ENCODE measurements around the gene CLIP3. TPM values are rescaled to one million over a fixed set of nuclear protein-coding genes. Genes with fewer than 3 reads are reported as not detected.

Gene CLIP3
- total and polyA plus RNA-seq, 4 donors = 0.59 to 1.5 (median 0.80) TPM

- no peak for DNase-seq (ENCODE audit: low spot score)
- 53% methylated on average over 6 of the region's 6 CpGs for WGBS
- Histone ChIP-seq H3K4me3 (ENCODE audit: low read depth in 1 of 3, low read length in 3 of 3) (peak overlapping the region in 1 of 3 donors; percentile 27), H3K27me3 (ENCODE audit: control insufficient read depth in 4 of 4, insufficient read depth in 4 of 4, low read length in 3 of 4) (no peaks in the 10 kb centered on the region), H3K9me3 (ENCODE audit: control insufficient read depth in 4 of 4, low read length in 3 of 4) (no peaks in the 10 kb centered on the region), H3K27ac (ENCODE audit: low read depth in 1 of 2, low read length in 2 of 2) (no peak overlapping the region), H3K4me1 (ENCODE audit: control insufficient read depth in 4 of 4, insufficient read depth in 4 of 4, low read length in 3 of 4) (peaks cover 0 to 8% (median 1%) of the 10 kb centered on the region in 4 donors), H3K9ac (ENCODE audit: low read depth in 1 of 2, low read length in 2 of 2) (no peak overlapping the region), H3K36me3 (ENCODE audit: control insufficient read depth in 4 of 4, insufficient read depth in 3 of 4, low read depth in 1 of 4, low read length in 3 of 4) (peaks cover 0 to 4% (median 1%) of the 10 kb centered on the region in 4 donors)
- no peak for TF ChIP-seq RAD21 (IDR thresholded peaks at IDR 0.05)
- TF ChIP-seq RXRA (IDR thresholded peaks at IDR 0.05) = no peak
- TF ChIP-seq, protein P1, sequence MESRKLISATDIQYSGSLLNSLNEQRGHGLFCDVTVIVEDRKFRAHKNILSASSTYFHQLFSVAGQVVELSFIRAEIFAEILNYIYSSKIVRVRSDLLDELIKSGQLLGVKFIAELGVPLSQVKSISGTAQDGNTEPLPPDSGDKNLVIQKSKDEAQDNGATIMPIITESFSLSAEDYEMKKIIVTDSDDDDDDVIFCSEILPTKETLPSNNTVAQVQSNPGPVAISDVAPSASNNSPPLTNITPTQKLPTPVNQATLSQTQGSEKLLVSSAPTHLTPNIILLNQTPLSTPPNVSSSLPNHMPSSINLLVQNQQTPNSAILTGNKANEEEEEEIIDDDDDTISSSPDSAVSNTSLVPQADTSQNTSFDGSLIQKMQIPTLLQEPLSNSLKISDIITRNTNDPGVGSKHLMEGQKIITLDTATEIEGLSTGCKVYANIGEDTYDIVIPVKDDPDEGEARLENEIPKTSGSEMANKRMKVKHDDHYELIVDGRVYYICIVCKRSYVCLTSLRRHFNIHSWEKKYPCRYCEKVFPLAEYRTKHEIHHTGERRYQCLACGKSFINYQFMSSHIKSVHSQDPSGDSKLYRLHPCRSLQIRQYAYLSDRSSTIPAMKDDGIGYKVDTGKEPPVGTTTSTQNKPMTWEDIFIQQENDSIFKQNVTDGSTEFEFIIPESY (IDR thresholded peaks at IDR 0.05) = no peak
- TF ChIP-seq FOXA2 (IDR thresholded peaks at IDR 0.05) = no peak
- no peak for TF ChIP-seq HNF4G (IDR thresholded peaks at IDR 0.05)
Measured at GRCh38 chr19:36031308-36031707, 1.4 kb downstream of the CLIP3 start.

- TF ChIP-seq NR2F2 (IDR thresholded peaks at IDR 0.05) (no peak), ATF3 (IDR thresholded peaks at IDR 0.05) (no peak), SP1 (IDR thresholded peaks at IDR 0.05) (no peak), HNF4A (conservative IDR thresholded peaks at IDR 0.05) (no peak), FOXA1 (IDR thresholded peaks at IDR 0.05) (no peak), YY1 (IDR thresholded peaks at IDR 0.05) (no peak), HNF4G (IDR thresholded peaks at IDR 0.05) (no peak), FOXA2 (IDR thresholded peaks at IDR 0.05) (no peak), GABPA (IDR thresholded peaks at IDR 0.05 in 1 of 2, conservative IDR thresholded peaks at IDR 0.05 in 1 of 2) (no peak), MAX (IDR thresholded peaks at IDR 0.05) (no peak), RXRA (IDR thresholded peaks at IDR 0.05) (no peak), JUND (IDR thresholded peaks at IDR 0.05) (no peak), CTCF (IDR thresholded peaks at IDR 0.05; ENCODE audit: low read depth, low read length, missing input control) (peak; percentile 17), TAF1 (conservative IDR thresholded peaks at IDR 0.05) (no peak), RAD21 (IDR thresholded peaks at IDR 0.05) (peak in 1 of 2 donors; percentile 60), EGR1 (IDR thresholded peaks at IDR 0.05; ENCODE audit: low read depth in 2 of 2) (no peak)
- TF ChIP-seq, protein P2, sequence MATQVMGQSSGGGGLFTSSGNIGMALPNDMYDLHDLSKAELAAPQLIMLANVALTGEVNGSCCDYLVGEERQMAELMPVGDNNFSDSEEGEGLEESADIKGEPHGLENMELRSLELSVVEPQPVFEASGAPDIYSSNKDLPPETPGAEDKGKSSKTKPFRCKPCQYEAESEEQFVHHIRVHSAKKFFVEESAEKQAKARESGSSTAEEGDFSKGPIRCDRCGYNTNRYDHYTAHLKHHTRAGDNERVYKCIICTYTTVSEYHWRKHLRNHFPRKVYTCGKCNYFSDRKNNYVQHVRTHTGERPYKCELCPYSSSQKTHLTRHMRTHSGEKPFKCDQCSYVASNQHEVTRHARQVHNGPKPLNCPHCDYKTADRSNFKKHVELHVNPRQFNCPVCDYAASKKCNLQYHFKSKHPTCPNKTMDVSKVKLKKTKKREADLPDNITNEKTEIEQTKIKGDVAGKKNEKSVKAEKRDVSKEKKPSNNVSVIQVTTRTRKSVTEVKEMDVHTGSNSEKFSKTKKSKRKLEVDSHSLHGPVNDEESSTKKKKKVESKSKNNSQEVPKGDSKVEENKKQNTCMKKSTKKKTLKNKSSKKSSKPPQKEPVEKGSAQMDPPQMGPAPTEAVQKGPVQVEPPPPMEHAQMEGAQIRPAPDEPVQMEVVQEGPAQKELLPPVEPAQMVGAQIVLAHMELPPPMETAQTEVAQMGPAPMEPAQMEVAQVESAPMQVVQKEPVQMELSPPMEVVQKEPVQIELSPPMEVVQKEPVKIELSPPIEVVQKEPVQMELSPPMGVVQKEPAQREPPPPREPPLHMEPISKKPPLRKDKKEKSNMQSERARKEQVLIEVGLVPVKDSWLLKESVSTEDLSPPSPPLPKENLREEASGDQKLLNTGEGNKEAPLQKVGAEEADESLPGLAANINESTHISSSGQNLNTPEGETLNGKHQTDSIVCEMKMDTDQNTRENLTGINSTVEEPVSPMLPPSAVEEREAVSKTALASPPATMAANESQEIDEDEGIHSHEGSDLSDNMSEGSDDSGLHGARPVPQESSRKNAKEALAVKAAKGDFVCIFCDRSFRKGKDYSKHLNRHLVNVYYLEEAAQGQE (IDR thresholded peaks at IDR 0.05) = no peak
- TF ChIP-seq, protein P1 (IDR thresholded peaks at IDR 0.05) = no peak
- H3K9ac ChIP-seq (ENCODE audit: low read depth in 1 of 2, low read length in 2 of 2) = no peak overlapping the region
- no peaks in the 10 kb centered on the region for H3K27me3 ChIP-seq (ENCODE audit: control insufficient read depth in 4 of 4, insufficient read depth in 4 of 4, low read length in 3 of 4)
- no peak overlapping the region for H3K4me3 ChIP-seq (ENCODE audit: low read depth in 1 of 3, low read length in 3 of 3)
- H3K36me3 ChIP-seq (ENCODE audit: control insufficient read depth in 4 of 4, insufficient read depth in 3 of 4, low read depth in 1 of 4, low read length in 3 of 4) = peaks cover 0 to 4% (median 0%) of the 10 kb centered on the region in 4 donors
- no peak for DNase-seq (ENCODE audit: low spot score)
- H3K4me1 ChIP-seq (ENCODE audit: control insufficient read depth in 4 of 4, insufficient read depth in 4 of 4, low read length in 3 of 4) = peaks cover 0 to 8% (median 1%) of the 10 kb centered on the region in 4 donors
- 79% methylated on average over 8 of the region's 8 CpGs for WGBS
- no peaks in the 10 kb centered on the region for H3K9me3 ChIP-seq (ENCODE audit: control insufficient read depth in 4 of 4, low read length in 3 of 4)
- no peak overlapping the region for H3K27ac ChIP-seq (ENCODE audit: low read depth in 1 of 2, low read length in 2 of 2)
Measured at GRCh38 chr19:36030264-36031148, 2.2 kb downstream of the CLIP3 start.

Data from liver (tissue), 9 donors.